Measurements from ENCODE around the gene AP3M1. TPM values are rescaled to one million over a fixed set of nuclear protein-coding genes. Genes with fewer than 3 reads are reported as not detected.
"Not testable (repeated sequence)": the region's sequence is repeated elsewhere in the genome, so short reads cannot be mapped to it uniquely, and the experiment has no call there.

The AP3M1 gene
- total RNA-seq, 3 donors from 2014 or later = 49.8 to 56.7 (median 52.5) TPM

- not testable (repeated sequence) for ATAC-seq
Observed at GRCh38 chr10:74146980-74147379, 3.6 kb downstream of the AP3M1 start.

DNA sequence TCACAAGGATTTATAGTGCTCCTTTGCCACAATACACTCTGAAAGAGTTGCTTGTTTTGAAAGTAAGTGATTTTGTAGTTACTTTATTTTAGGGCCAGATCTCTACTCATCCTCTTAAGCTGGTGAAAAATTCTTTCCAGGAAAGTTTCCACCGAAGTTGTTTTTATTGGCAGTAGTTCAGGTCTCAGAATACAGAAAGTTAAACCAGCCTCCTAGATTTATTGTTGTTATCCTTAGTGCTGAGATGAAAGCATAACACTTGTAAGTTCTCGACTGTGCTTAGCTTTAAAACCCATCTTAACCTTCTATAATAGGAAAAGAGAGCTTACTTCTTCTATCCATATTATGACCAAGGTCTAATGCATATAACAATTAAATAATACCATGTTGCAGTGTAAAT, 5.5 kb downstream of the AP3M1 start:
- DNase-seq (no peak), ATAC-seq (no peak)
- Mint-ChIP-seq H3K27me3 (ENCODE audit: low read depth) (no peaks in the 10 kb centered on the region), H3K9me3 (no peaks in the 10 kb centered on the region), H3K36me3 (ENCODE audit: insufficient read depth) (peaks cover 13% of the 10 kb centered on the region), H3K4me3 (no peak overlapping the region), H3K4me1 (ENCODE audit: low read depth) (peaks cover 32% of the 10 kb centered on the region)

More at GRCh38 chr10:74146980-74147379, 3.6 kb downstream of the AP3M1 start:
- H3K4me3 Mint-ChIP-seq; H3K27me3 Mint-ChIP-seq (ENCODE audit: low read depth); DNase-seq; H3K9me3 Mint-ChIP-seq: not testable (repeated sequence)
- Mint-ChIP-seq H3K36me3 (ENCODE audit: insufficient read depth) (peaks cover 13% of the 10 kb centered on the region), H3K4me1 (ENCODE audit: low read depth) (peaks cover 30% of the 10 kb centered on the region)

GRCh38 chr10:74140553-74140952, 10.1 kb downstream of the AP3M1 start:
- no peak for ATAC-seq
- Mint-ChIP-seq H3K9me3 (no peaks in the 10 kb centered on the region), H3K4me1 (ENCODE audit: low read depth) (peaks cover 9% of the 10 kb centered on the region), H3K36me3 (ENCODE audit: insufficient read depth) (peaks cover 17% of the 10 kb centered on the region), H3K27me3 (ENCODE audit: low read depth) (no peaks in the 10 kb centered on the region), H3K4me3 (no peak overlapping the region)
- DNase-seq = no peak

DNA sequence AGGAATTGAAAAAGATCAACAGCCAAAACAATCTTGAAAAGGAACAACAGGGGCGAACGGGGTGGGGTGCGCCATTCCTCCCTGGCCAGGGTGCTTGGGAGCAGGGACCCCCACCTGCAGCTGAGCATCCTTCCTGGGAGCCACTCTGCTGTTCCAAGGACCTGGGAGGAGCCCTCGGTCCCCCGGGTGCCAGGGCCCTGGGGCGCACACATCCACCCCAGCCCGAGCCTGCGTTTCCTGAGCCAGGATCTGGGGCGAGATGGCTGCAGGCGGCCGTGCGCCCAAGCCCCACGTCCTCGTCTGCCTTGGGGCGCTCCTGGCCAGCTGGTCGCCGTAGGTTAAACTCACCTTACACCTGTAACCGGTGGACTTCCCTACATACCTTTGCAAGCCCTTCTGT, 10.6 kb downstream of the AP3M1 start:
- DNase-seq (no peak), ATAC-seq (no peak)
- Mint-ChIP-seq H3K4me3 (no peak overlapping the region), H3K36me3 (ENCODE audit: insufficient read depth) (peaks cover 17% of the 10 kb centered on the region), H3K4me1 (ENCODE audit: low read depth) (peaks cover 5% of the 10 kb centered on the region), H3K27me3 (ENCODE audit: low read depth) (no peaks in the 10 kb centered on the region), H3K9me3 (no peaks in the 10 kb centered on the region)

DNA sequence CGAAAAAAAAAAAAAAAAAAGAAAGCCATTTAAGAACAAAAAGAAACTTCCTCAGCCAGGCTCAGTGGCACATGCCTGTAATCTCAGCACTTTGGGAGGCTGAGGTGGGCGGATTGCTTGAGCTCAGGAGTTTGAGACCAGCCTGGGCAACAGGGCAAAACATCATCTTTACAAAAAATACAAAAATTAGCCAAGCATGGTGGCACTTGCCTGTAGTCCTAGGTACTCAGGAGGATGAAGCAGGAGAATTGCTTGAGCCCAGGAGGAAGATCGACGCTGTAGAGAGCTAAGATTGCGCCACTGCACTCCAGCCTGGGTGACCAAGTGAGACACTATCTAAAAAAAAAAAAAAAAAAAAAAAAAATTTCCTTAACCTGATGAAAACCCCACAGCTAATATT, 12.0 kb downstream of the AP3M1 start:
- H3K27me3 Mint-ChIP-seq (ENCODE audit: low read depth); H3K4me3 Mint-ChIP-seq; ATAC-seq; DNase-seq; H3K4me1 Mint-ChIP-seq (ENCODE audit: low read depth); H3K9me3 Mint-ChIP-seq: not testable (repeated sequence)
- peaks cover 24% of the 10 kb centered on the region for H3K36me3 Mint-ChIP-seq (ENCODE audit: insufficient read depth)

DNA sequence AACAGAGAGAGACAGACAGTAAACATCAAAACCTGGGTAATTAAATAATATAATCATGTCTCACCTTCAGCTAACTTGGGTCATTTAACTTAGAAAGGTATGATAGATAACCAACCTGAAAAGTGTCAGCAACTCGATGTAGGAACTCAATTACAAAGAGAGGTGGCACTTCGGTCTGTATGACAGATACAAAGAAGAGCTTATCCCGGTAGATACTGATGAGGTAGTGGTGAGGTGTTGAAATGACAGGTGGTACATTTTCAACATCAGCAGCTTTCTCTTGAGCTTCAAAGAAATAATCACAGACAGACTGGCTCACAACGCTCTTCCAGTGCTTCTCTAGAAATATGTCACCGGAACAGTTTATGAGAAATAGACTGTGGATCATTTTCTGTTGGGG, 12.6 kb downstream of the AP3M1 start:
- no peaks in the 10 kb centered on the region for H3K9me3 Mint-ChIP-seq
- no peaks in the 10 kb centered on the region for H3K27me3 Mint-ChIP-seq (ENCODE audit: low read depth)
- DNase-seq = no peak
- H3K36me3 Mint-ChIP-seq (ENCODE audit: insufficient read depth) = peaks cover 24% of the 10 kb centered on the region
- H3K4me3 Mint-ChIP-seq = no peak overlapping the region
- peaks cover 4% of the 10 kb centered on the region for H3K4me1 Mint-ChIP-seq (ENCODE audit: low read depth)
- no peak for ATAC-seq

DNA sequence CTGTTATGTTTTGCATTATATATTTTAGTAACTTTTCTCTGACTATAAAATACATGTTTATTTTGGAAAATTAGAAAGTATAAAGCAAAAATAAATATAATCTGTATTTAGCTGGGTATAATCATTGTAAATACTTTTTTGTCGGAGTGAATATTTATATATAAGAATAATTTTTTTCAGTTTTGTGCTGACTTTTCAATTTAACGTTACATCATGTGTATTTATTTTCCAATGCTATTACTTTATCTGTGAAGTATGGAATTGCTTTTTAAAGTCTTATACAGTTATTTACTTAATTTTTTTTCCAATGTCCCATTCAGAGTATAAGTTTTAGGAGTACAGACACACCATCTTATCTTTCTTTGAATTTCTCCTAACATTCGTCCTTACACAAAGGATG, 15.2 kb downstream of the AP3M1 start:
- peaks cover 25% of the 10 kb centered on the region for H3K36me3 Mint-ChIP-seq (ENCODE audit: insufficient read depth)
- no peak for ATAC-seq
- no peaks in the 10 kb centered on the region for H3K4me1 Mint-ChIP-seq (ENCODE audit: low read depth)
- H3K4me3 Mint-ChIP-seq = no peak overlapping the region
- no peaks in the 10 kb centered on the region for H3K27me3 Mint-ChIP-seq (ENCODE audit: low read depth)
- no peak for DNase-seq
- H3K9me3 Mint-ChIP-seq = no peaks in the 10 kb centered on the region

- DNase-seq (no peak), ATAC-seq (no peak)
- Mint-ChIP-seq H3K4me3 (no peak overlapping the region), H3K4me1 (ENCODE audit: low read depth) (no peaks in the 10 kb centered on the region), H3K27me3 (ENCODE audit: low read depth) (no peaks in the 10 kb centered on the region), H3K36me3 (ENCODE audit: insufficient read depth) (peaks cover 29% of the 10 kb centered on the region), H3K9me3 (no peaks in the 10 kb centered on the region)
Observed at GRCh38 chr10:74133923-74134820, 16.5 kb downstream of the AP3M1 start.

DNA sequence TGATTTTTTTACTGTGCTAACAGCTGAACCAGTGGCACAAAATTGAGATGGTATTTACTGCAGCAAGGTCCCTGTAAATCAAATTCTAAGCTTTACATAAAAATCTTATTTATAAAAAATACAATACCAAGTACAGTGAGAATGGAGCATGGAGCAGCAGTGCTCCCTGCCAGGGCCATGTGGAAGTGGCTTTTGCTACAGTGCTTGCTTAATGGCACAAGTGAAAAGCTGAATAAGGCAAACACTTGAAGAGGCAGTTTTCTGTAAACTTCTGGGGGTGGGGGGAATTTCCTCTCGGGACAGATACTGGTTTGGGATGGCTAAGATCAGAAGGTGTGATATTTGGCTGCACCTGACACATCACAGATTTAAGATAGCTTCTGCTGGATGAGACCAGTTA, 27.5 kb downstream of the AP3M1 start:
- Mint-ChIP-seq H3K36me3 (ENCODE audit: insufficient read depth) (peaks cover 43% of the 10 kb centered on the region), H3K4me1 (ENCODE audit: low read depth) (no peaks in the 10 kb centered on the region), H3K27me3 (ENCODE audit: low read depth) (no peaks in the 10 kb centered on the region), H3K4me3 (no peak overlapping the region), H3K9me3 (no peaks in the 10 kb centered on the region)
- DNase-seq (no peak), ATAC-seq (no peak)

DNA sequence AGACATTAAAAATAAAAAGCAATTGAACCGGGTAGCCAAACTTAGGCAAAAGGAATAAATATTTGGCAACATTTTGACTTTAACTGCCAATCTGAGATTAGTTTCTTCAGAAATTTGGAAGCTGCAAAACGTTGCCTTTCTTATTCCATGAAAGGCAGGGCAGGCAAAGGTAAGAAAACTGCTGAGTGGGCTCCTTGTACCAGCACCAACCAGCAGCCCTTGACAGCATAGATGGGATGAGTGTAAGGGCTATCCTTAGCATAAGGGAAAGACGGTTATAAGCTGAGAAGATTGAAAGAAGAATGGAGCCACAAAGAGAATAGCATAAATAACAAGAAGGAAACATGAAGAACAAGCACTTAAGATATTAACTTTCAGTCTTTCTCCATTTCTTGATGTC, 28.6 kb downstream of the AP3M1 start:
- Mint-ChIP-seq H3K4me1 (ENCODE audit: low read depth) (peaks cover 2% of the 10 kb centered on the region), H3K4me3 (no peak overlapping the region), H3K36me3 (ENCODE audit: insufficient read depth) (peaks cover 45% of the 10 kb centered on the region), H3K27me3 (ENCODE audit: low read depth) (no peaks in the 10 kb centered on the region), H3K9me3 (no peaks in the 10 kb centered on the region)
- DNase-seq = no peak
- no peak for ATAC-seq

DNA sequence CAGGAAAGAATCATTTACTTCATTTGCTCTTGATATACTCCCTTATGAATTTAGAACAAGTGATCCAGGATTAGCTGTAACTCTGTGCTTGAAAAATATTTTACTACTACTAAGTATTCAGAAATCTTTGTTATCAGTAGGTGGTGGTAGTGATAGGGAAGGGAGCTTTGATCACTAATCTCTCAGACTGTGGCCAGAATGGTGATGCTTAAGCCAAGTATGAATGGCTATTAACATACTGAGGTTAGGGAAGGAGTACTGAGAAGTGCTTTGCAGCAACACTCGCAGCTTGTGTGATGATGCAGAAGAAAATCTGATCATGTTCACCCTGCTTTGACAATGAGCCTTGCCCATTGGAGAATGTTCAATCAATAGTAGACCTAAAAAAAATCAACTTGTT, 29.3 kb downstream of the AP3M1 start:
- Mint-ChIP-seq H3K4me1 (ENCODE audit: low read depth) (peaks cover 2% of the 10 kb centered on the region), H3K36me3 (ENCODE audit: insufficient read depth) (peaks cover 46% of the 10 kb centered on the region), H3K27me3 (ENCODE audit: low read depth) (no peaks in the 10 kb centered on the region), H3K4me3 (no peak overlapping the region), H3K9me3 (no peaks in the 10 kb centered on the region)
- DNase-seq (no peak), ATAC-seq (no peak)

DNA sequence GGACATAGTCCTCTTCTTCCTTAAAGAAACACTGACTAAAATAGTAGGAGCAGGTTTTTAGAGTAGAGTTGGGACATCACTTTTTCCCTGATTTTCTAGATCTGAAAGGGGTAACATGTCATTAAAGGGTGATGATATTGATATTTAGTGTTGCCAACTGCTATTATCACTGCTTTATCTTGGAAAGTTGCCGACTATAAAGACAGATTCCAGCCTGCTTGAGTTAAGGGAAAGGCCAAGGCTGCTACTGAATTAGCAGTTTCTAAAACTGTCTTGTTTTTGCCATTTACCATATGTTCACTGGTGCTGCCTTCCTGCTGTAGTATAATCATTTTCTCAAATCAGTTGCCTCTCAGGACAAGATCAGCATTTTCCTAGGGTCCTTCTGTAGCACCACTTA, 29.7 kb downstream of the AP3M1 start:
- no peak overlapping the region for H3K4me3 Mint-ChIP-seq
- H3K36me3 Mint-ChIP-seq (ENCODE audit: insufficient read depth) = peaks cover 42% of the 10 kb centered on the region
- H3K27me3 Mint-ChIP-seq (ENCODE audit: low read depth) = no peaks in the 10 kb centered on the region
- no peak for DNase-seq
- H3K4me1 Mint-ChIP-seq (ENCODE audit: low read depth) = peaks cover 2% of the 10 kb centered on the region
- ATAC-seq = no peak
- H3K9me3 Mint-ChIP-seq = no peaks in the 10 kb centered on the region

DNA sequence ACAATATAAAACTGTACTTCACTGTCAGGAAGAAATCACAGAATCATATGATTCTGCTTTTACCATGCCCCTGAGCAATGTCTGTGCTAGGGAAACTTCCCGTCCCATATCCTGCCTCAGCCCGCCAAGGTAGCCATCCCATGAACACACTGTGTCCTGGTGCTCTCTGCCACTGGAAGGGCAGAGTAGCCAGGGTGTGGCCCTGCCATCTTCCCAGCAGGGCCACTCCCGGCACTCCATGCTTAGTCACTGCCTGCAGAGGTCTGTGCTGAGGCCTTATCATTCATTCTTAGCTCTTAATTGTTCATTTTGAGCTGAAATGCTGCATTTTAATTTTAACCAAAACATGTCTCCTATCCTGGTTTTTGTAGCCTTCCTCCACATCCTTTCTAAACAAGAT, 31.8 kb downstream of the AP3M1 start:
- no peak for ATAC-seq
- H3K36me3 Mint-ChIP-seq (ENCODE audit: insufficient read depth) = peaks cover 49% of the 10 kb centered on the region

DNA sequence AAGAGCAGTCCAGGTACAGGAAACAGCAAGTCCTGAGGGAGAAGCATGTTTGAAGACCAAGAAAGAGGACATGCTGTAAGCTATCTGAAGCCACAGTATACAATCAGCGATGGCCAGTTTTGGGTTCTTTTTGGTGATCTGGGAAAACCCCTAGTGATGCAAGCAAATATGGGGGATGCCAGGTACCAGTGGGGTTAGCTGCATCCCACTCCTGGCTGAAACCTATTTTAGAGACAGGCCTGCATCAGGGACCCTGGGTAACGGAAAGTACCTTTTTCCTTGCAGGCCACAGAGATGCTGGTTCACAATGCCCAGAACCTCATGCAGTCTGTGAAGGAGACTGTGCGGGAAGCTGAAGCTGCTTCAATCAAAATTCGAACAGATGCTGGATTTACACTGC, 32.9 kb downstream of the AP3M1 start:
- H3K9me3 Mint-ChIP-seq = no peaks in the 10 kb centered on the region
- ATAC-seq (peak in 1 of 2 donors; percentile 32), DNase-seq (no peak)
- peaks cover 2% of the 10 kb centered on the region for H3K4me1 Mint-ChIP-seq (ENCODE audit: low read depth)
- no peak overlapping the region for H3K4me3 Mint-ChIP-seq
- peaks cover 50% of the 10 kb centered on the region for H3K36me3 Mint-ChIP-seq (ENCODE audit: insufficient read depth)
- H3K27me3 Mint-ChIP-seq (ENCODE audit: low read depth) = no peaks in the 10 kb centered on the region

More for the DNA sequence above, 31.8 kb downstream of the AP3M1 start:
- Mint-ChIP-seq H3K4me3 (no peak overlapping the region), H3K27me3 (ENCODE audit: low read depth) (no peaks in the 10 kb centered on the region), H3K4me1 (ENCODE audit: low read depth) (peaks cover 2% of the 10 kb centered on the region), H3K9me3 (no peaks in the 10 kb centered on the region)
- DNase-seq = no peak

DNA sequence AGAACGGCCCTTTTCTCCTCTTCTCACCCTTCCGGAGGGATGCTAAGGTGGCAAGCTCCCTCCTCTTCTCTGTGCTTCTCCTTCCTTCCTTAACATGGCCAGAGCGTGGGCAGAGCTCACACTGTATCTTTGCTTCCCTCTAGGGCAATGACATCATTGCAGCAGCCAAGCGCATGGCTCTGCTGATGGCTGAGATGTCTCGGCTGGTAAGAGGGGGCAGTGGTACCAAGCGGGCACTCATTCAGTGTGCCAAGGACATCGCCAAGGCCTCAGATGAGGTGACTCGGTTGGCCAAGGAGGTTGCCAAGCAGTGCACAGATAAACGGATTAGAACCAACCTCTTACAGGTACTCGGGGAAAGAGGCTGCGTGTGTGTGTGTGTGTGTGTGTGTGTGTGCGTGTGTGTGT, 36.6 kb downstream of the AP3M1 start:
- ATAC-seq (no peak), DNase-seq (no peak)
- no peaks in the 10 kb centered on the region for H3K9me3 Mint-ChIP-seq
- H3K36me3 Mint-ChIP-seq (ENCODE audit: insufficient read depth) = peaks cover 50% of the 10 kb centered on the region
- no peaks in the 10 kb centered on the region for H3K27me3 Mint-ChIP-seq (ENCODE audit: low read depth)
- H3K4me3 Mint-ChIP-seq = no peak overlapping the region
- peaks cover 2% of the 10 kb centered on the region for H3K4me1 Mint-ChIP-seq (ENCODE audit: low read depth)
